22Rv1 (cell line): ENCODE data around the gene MSRB3.

Experiments used
- H3K27ac ChIP-seq: fragments of 450-650 bp; 2 replicates; pipeline ENCODE4 v1.5.1; 2017
- ZFX ChIP-seq: fragments of 450-650 bp; IDR thresholded peaks from 2 replicates; pipeline ENCODE4 v1.6.1; 2017; ENCODE audit warnings: antibody characterized with exemption, borderline replicate concordance
- TF ChIP-seq, protein P1 (sequence below): fragments of 450-650 bp; IDR thresholded peaks from 2 replicates; pipeline ENCODE4 v1.5.1; 2017; ENCODE audit warnings: mild to moderate bottlenecking

The MSRB3 gene

DNA sequence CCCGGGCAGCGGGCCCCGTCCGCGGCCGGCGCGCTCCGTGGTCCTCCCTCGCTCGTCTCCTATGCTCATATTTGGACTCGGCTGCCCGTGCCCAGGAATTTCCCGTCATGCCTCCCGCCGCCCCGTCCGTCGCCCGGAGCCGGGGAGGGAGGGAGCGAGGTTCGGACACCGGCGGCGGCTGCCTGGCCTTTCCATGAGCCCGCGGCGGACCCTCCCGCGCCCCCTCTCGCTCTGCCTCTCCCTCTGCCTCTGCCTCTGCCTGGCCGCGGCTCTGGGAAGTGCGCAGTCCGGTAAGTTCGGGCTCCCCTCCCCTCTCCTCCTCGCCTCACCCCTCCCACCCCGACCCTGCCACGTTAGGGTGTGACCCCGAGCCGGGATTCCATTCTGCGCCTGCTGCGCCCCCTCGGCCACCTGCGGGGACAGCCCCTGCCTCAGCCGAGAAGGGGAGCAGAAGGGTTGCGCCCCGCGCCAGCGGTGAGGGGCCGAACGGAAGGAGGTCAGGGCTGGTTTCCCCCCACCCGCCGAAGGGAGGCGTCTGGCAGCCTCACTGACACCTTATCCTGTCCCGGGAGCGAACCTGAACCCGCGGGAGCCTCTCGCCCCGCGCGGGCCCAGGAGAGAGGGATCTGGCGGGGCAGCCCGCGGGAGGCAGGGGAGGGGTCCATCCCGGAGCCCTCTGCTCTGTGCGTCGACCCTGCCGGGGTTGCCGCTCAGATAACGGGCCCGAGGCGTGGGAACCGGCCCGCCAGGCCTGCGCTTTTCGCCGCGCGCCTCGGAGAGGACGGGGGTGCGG, at the start of gene MSRB3:
Gene MSRB3, plus strand, starts transcription at position 108 of the 793 bp plus-strand sequence. CDS start 29,897 bp downstream, outside the sequence.
- TF ChIP-seq, protein P1, sequence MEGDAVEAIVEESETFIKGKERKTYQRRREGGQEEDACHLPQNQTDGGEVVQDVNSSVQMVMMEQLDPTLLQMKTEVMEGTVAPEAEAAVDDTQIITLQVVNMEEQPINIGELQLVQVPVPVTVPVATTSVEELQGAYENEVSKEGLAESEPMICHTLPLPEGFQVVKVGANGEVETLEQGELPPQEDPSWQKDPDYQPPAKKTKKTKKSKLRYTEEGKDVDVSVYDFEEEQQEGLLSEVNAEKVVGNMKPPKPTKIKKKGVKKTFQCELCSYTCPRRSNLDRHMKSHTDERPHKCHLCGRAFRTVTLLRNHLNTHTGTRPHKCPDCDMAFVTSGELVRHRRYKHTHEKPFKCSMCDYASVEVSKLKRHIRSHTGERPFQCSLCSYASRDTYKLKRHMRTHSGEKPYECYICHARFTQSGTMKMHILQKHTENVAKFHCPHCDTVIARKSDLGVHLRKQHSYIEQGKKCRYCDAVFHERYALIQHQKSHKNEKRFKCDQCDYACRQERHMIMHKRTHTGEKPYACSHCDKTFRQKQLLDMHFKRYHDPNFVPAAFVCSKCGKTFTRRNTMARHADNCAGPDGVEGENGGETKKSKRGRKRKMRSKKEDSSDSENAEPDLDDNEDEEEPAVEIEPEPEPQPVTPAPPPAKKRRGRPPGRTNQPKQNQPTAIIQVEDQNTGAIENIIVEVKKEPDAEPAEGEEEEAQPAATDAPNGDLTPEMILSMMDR: peak; percentile 50
- no peak for TF ChIP-seq ZFX
- no peak within 1 kb of the TSS for H3K27ac ChIP-seq

DNA sequence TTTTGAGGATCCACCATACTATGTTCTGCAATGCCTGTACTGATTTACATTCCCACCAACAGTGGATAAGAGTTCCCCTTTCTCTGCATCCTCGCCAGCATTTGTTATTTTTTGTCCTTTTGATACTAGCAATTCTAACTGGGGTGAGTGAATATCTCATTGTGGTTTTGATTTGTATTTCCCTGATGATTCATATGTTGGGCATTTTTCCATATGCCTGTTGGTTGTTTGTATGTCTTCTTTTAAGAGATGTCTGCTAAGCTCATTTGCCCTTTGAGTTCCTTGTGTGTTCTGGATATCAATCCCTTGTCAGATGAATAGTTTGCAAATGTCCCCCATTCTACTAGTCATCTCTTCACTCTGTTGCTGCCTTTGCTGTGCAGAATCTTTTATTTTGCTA, 49.0 kb upstream of the MSRB3 start:
- no peak overlapping the region for H3K27ac ChIP-seq
- TF ChIP-seq, protein P1: no peak
- TF ChIP-seq ZFX: no peak

DNA sequence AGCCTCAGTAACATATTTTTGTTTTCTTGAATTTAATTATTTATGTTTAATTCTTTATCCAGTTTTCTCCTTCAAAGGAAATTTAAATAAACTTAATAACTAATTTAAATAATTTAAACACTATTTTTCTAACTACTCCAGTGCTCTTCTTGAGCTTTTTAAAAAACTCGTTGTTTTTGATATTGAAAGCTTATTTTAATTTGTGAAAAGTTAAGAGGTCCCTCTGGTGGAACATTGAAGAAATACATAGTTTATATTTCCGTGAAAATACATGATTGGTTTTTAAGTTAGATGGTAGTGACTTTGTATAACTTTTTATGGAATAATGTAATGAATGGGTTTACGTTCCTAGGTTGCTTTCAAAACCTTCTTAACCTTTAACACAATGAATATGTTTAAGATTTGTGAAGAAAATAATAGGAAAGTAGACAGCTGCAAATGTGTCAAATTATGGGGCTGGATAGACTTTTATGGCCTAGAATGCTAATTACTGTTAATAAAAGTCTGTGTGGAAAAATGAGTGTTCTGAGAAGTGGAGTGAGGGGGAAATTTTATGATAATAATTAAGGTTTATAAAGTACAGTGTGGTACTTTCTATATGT, 45.9 kb upstream of the MSRB3 start:
- TF ChIP-seq, protein P1: peak; percentile 65
- no peak for TF ChIP-seq ZFX
- H3K27ac ChIP-seq: no peak overlapping the region

DNA sequence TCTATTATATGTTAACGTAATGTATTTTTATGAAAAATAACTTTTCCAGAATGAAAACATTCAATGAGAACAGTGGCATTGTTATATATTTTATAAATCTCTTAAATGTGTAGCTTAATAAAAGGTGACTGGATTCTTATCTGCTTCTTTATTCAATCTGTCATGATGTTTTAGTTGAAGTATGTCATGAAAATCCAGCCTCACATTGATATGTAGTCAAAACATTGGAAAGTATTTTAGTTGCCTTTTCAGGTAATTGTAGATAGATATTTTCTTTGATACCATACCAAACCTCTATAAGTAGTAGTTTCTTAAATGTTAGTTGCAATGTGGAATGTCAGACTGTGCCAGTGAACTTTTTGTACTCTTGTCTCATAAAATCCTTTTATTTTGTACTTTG, 41.3 kb upstream of the MSRB3 start:
- no peak for TF ChIP-seq ZFX
- TF ChIP-seq, protein P1: no peak
- no peak overlapping the region for H3K27ac ChIP-seq

DNA sequence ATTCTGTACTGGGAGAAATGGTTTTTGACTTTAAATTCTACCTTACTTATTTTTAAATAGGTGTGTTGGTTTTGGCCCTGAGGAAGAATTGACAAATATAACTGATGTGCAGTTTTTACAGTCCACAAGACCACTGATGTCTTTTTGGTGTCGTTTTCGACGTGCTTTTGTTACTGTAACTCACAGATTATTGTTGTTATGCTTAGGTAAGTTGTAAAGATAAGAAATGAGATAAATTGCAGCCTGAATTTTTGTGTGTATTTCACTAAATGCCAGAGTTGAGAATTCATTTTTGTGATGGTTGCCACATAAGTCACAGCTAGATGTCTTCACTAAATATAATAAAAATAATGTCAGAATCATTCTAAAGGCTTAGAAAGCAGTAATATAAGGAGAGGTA, 39.9 kb upstream of the MSRB3 start:
- H3K27ac ChIP-seq: no peak overlapping the region
- no peak for TF ChIP-seq ZFX
- TF ChIP-seq, protein P1: no peak

DNA sequence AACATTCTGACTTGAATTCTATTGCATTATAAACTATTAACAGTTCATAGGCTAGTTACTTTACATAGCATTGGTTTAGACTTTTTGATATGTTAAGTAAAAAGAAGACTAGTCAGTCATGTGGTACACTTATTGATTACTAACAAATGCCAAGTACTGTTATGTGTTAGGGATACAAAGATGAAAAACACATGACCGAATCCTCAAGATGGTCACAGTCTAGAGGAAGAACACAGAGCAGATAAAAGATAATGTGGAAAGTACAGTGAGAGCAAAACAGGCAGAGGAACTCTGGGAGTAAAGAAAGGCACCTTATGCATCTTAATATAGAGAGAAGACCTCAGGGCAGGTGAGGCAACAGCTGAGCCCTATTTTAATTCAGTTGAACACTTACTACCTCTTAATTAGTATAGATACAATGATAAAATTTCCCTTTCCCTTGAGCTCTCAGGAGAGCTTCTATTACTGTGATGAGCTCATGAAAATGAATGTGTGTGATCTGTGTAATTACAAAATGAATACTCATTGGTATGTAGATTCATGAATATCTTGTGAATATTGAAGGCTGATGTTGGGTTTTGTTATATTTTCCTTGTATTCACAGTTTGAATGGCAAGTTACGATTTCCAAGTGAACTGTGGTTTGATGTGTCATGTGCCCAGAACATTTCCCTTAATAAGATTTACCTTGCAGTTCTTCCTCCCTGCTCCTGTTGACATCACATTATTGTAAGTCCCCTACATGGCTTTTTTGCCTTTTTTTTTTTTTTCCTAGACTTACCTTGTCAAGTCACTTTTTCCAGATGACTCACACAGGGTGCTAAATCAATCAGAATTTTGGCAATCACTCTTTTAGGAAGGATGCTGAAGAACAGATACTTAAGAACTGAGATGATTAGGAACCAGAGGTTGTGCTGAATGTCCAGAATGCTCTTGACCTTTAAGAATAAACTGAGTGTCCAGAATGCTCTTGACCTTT, 29.5 kb upstream of the MSRB3 start:
- H3K27ac ChIP-seq: no peak overlapping the region
- TF ChIP-seq, protein P1: no peak
- TF ChIP-seq ZFX: no peak
